ENCODE measurements around the gene MEIS2. TPM values are rescaled to one million over a fixed set of nuclear protein-coding genes. Genes with fewer than 3 reads are reported as not detected.

MEIS2 gene
- total and polyA plus RNA-seq, 2 donors (not counting 3 experiments of a cell fraction or from before 2014, with no cell fraction given): 22.5 to 26.2 TPM

GRCh38 chr15:37100966-37101215 lies 542 bp upstream of the MEIS2 start:
- intact Hi-C loops (cut with micrococcal nuclease): loop anchor here (1.0 to 10.0 kb wide), 6 partner anchors 218 to 1808 kb away; no protein-coding TSS in a partner anchor
- FAIRE-seq (no peak), DNase-seq (ENCODE audit: low read depth, low spot score) (no peak)
- peak overlapping the region; percentile 84 for H2AFZ ChIP-seq (ENCODE audit: low read depth, low read length)
- H3K9me1 ChIP-seq (replicated peaks; ENCODE audit: control insufficient read depth, extremely low read depth, insufficient read depth, low read length): no peaks in the 10 kb centered on the region
- H3K27ac ChIP-seq (ENCODE audit: insufficient read depth, low read depth, low read length): peak overlapping the region; percentile 54
- peak overlapping the region; percentile 67 for H3K4me2 ChIP-seq (ENCODE audit: insufficient read depth, low read length)
- TF ChIP-seq MAX (IDR thresholded peaks at IDR 0.05; ENCODE audit: insufficient read depth, insufficient read length) (no peak), JUN (IDR thresholded peaks at IDR 0.05; ENCODE audit: borderline replicate concordance, insufficient read depth, insufficient read length, low read depth) (no peak), POLR2A (IDR thresholded peaks at IDR 0.05; ENCODE audit: low read depth, low read length) (no peak), MYC (IDR thresholded peaks at IDR 0.05; ENCODE audit: low read depth, low read length) (no peak), POLR2AphosphoS5 (IDR thresholded peaks at IDR 0.05; ENCODE audit: insufficient read depth, low read depth, low read length) (no peak)
- peak overlapping the region; percentile 81 to 92 (median 84) for H3K4me3 ChIP-seq (replicated peaks in 1 of 3; ENCODE audit: insufficient read depth in 1 of 3, low read depth in 1 of 3, low read length in 3 of 3)
- peaks cover 16% of the 10 kb centered on the region for H3K4me1 ChIP-seq (ENCODE audit: control insufficient read depth, extremely low read depth, insufficient read depth, low read length)
- H3K9me3 ChIP-seq (replicated peaks; ENCODE audit: control insufficient read depth, insufficient read depth, low read length): no peaks in the 10 kb centered on the region
- POLR2A ChIA-PET: interaction anchor here (0.7 to 1.2 kb wide), 3 partner anchors 12 to 186 kb away, joined by 3 to 5 read pairs (median 3); no protein-coding TSS in a partner anchor
- dilution Hi-C loops (cut with MboI; ENCODE audit: extremely low pct_ligation_motif_present, low sequenced_read_pairs): no loop called here
- CTCF ChIA-PET: interaction anchor here (0.9 to 6.8 kb wide), 11 partner anchors 10 to 1812 kb away, joined by 3 to 53 read pairs (median 4); no protein-coding TSS in a partner anchor
- no TSS peak for BruUV-seq (replicated peaks)
- H3K79me2 ChIP-seq (ENCODE audit: control insufficient read depth, insufficient read depth, low read length): peaks cover 19% of the 10 kb centered on the region
- no peaks in the 10 kb centered on the region for H4K20me1 ChIP-seq (replicated peaks; ENCODE audit: control insufficient read depth, extremely low read depth, insufficient read depth, low read length)
- no peaks in the 10 kb centered on the region for H3K36me3 ChIP-seq (ENCODE audit: control insufficient read depth in 2 of 2, extremely low read depth in 1 of 2, insufficient read depth in 2 of 2, low read length in 2 of 2)
- H3K27me3 ChIP-seq (ENCODE audit: control insufficient read depth in 2 of 2, insufficient read depth in 2 of 2, low read length in 2 of 2): peaks cover 13 to 35% of the 10 kb centered on the region in 2 experiments
- peak overlapping the region; percentile 80 for H3K9ac ChIP-seq (replicated peaks; ENCODE audit: extremely low read depth, insufficient read depth, low read length)

- CTCF ChIA-PET: interaction anchor here (0.6 to 1.5 kb wide), 4 partner anchors 12 to 194 kb away, joined by 3 to 7 read pairs (median 4); no protein-coding TSS in a partner anchor
- intact Hi-C loops (cut with micrococcal nuclease): loop anchor here (2.0 to 10.0 kb wide), 6 partner anchors 455 to 1792 kb away; partner anchors contain the start of gene SPRED1
Observed at GRCh38 chr15:37099319-37100108, 835 bp downstream of the MEIS2 start.

More at GRCh38 chr15:37099319-37100108, 835 bp downstream of the MEIS2 start:
- H3K9ac ChIP-seq (replicated peaks; ENCODE audit: extremely low read depth, insufficient read depth, low read length): peak overlapping the region; percentile 92
- peak overlapping the region; percentile 83 for H3K27ac ChIP-seq (ENCODE audit: insufficient read depth, low read depth, low read length)
- no peaks in the 10 kb centered on the region for H3K9me3 ChIP-seq (replicated peaks; ENCODE audit: control insufficient read depth, insufficient read depth, low read length)
- H3K79me2 ChIP-seq (ENCODE audit: control insufficient read depth, insufficient read depth, low read length): peaks cover 20% of the 10 kb centered on the region
- H3K36me3 ChIP-seq (ENCODE audit: control insufficient read depth in 2 of 2, extremely low read depth in 1 of 2, insufficient read depth in 2 of 2, low read length in 2 of 2): no peaks in the 10 kb centered on the region
- peak overlapping the region; percentile 89 to 95 (median 92) for H3K4me3 ChIP-seq (replicated peaks in 1 of 3; ENCODE audit: insufficient read depth in 1 of 3, low read depth in 1 of 3, low read length in 3 of 3)
- POLR2A ChIA-PET: no interaction called here
- H2AFZ ChIP-seq (ENCODE audit: low read depth, low read length): peak overlapping the region; percentile 94
- FAIRE-seq (peak; percentile 75), DNase-seq (ENCODE audit: low read depth, low spot score) (peak; percentile 46)
- TF ChIP-seq MYC (IDR thresholded peaks at IDR 0.05; ENCODE audit: low read depth, low read length): no peak
- TF ChIP-seq GATA2 (IDR thresholded peaks at IDR 0.05; ENCODE audit: insufficient read depth, insufficient read length, low read depth, low read length): no peak
- TF ChIP-seq JUN (IDR thresholded peaks at IDR 0.05; ENCODE audit: borderline replicate concordance, insufficient read depth, insufficient read length, low read depth): no peak
- TF ChIP-seq MAX (IDR thresholded peaks at IDR 0.05; ENCODE audit: insufficient read depth, insufficient read length): no peak
- no peak for TF ChIP-seq CTCF (IDR thresholded peaks at IDR 0.05; ENCODE audit: extremely low read depth in 1 of 2, insufficient read depth in 1 of 2, low read depth in 1 of 2, low read length in 2 of 2)
- no peak for TF ChIP-seq POLR2AphosphoS5 (IDR thresholded peaks at IDR 0.05; ENCODE audit: insufficient read depth, low read depth, low read length)
- TF ChIP-seq FOS (IDR thresholded peaks at IDR 0.05; ENCODE audit: borderline replicate concordance, insufficient read depth, low read length): no peak
- TF ChIP-seq POLR2A (IDR thresholded peaks at IDR 0.05; ENCODE audit: low read depth, low read length): no peak
- TF ChIP-seq EZH2 (IDR thresholded peaks at IDR 0.05; ENCODE audit: borderline replicate concordance, low read depth, low read length, severe bottlenecking): no peak
- H3K4me1 ChIP-seq (ENCODE audit: control insufficient read depth, extremely low read depth, insufficient read depth, low read length): peaks cover 24% of the 10 kb centered on the region
- no peaks in the 10 kb centered on the region for H3K9me1 ChIP-seq (replicated peaks; ENCODE audit: control insufficient read depth, extremely low read depth, insufficient read depth, low read length)
- H4K20me1 ChIP-seq (replicated peaks; ENCODE audit: control insufficient read depth, extremely low read depth, insufficient read depth, low read length): no peaks in the 10 kb centered on the region
- peaks cover 7 to 23% of the 10 kb centered on the region in 2 experiments for H3K27me3 ChIP-seq (ENCODE audit: control insufficient read depth in 2 of 2, insufficient read depth in 2 of 2, low read length in 2 of 2)
- BruUV-seq (replicated peaks): no TSS peak
- dilution Hi-C loops (cut with MboI; ENCODE audit: extremely low pct_ligation_motif_present, low sequenced_read_pairs): no loop called here
- peak overlapping the region; percentile 84 for H3K4me2 ChIP-seq (ENCODE audit: insufficient read depth, low read length)
